Fibroblast of pulmonary artery (primary cell): ENCODE measurements around the gene HSPB1.
"Not testable (repeated sequence)": the region's sequence is repeated elsewhere in the genome, so short reads cannot be mapped to it uniquely, and the experiment has no call there.

Experiments used
- DNase-seq: peaks from one replicate; pipeline ENCODE4 v3.0.0-alpha.2; 2010; ENCODE audit warnings: low read depth
- H3K4me3 ChIP-seq: replicated peaks from 2 replicates; pipeline ENCODE4 v1.5.1; 2011; ENCODE audit warnings: low read depth, mild to moderate bottlenecking, control low read depth, low read length, moderate library complexity
- TF ChIP-seq, protein P1 (sequence below): IDR thresholded peaks from 2 replicates; pipeline ENCODE4 v1.5.1; 2011; ENCODE audit warnings: mild to moderate bottlenecking, control low read depth, low read length, inconsistent platforms; ENCODE audit errors: missing control alignments

The HSPB1 gene

DNA sequence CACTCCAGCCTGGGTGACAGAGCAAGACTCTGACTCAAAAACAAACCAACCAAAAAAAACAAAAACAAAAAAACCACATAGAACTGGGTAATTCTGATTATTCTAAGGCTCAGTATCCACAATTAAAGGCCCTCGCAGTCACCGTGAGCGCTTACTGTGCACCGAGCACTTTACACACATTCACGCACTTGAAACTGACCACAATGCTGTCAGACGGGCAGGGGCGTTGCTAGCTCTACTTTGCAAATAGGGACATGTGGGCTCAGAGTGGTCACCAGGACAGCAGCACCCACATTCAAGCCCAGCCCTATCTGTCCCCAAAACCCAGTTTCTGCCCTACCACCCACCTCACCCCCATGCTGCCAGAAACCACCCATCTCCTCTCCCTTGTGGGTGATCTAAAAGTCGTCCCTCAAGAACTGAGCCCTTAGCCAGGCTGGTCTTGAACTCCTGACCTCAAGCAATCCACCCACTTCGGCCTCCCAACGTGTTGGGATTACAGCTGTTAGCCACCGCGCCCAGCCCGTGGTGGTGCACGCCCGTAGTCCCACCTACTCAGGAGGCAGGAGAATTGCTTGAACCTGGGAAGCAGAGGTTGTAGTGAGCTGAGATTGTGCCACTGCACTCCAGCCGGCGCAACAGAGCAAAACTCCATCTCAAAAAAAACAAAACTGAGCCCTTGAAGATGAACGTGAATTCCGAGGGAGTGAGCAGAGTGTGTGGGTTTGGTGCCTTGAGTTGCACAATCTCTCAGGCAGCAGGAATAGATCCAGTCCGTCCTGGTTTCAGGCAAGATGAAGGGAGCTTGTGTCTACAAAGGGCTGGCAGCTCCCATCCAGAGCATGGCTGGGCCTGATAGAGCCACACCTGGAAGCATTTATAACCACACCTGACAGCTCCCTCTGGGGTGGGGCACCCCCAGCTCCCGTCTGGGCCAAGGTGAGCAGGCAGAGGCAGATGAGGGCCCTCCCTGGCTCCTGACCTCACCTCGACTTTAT lies 5.4 kb upstream of the HSPB1 start:
- H3K4me3 ChIP-seq, result no peak overlapping the region
- TF ChIP-seq, protein P1, sequence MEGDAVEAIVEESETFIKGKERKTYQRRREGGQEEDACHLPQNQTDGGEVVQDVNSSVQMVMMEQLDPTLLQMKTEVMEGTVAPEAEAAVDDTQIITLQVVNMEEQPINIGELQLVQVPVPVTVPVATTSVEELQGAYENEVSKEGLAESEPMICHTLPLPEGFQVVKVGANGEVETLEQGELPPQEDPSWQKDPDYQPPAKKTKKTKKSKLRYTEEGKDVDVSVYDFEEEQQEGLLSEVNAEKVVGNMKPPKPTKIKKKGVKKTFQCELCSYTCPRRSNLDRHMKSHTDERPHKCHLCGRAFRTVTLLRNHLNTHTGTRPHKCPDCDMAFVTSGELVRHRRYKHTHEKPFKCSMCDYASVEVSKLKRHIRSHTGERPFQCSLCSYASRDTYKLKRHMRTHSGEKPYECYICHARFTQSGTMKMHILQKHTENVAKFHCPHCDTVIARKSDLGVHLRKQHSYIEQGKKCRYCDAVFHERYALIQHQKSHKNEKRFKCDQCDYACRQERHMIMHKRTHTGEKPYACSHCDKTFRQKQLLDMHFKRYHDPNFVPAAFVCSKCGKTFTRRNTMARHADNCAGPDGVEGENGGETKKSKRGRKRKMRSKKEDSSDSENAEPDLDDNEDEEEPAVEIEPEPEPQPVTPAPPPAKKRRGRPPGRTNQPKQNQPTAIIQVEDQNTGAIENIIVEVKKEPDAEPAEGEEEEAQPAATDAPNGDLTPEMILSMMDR, result no peak
- peak; percentile 92 for DNase-seq

GRCh38 chr7:76300166-76300731 lies 2.2 kb upstream of the HSPB1 start:
- TF ChIP-seq, protein P1, result no peak

GRCh38 chr7:76301000-76301399 lies 1.5 kb upstream of the HSPB1 start:
- no peak overlapping the region for H3K4me3 ChIP-seq
- TF ChIP-seq, protein P1, result no peak

More at GRCh38 chr7:76300166-76300731, 2.2 kb upstream of the HSPB1 start:
- DNase-seq, result peak; percentile 75
- H3K4me3 ChIP-seq, result no peak overlapping the region

DNA sequence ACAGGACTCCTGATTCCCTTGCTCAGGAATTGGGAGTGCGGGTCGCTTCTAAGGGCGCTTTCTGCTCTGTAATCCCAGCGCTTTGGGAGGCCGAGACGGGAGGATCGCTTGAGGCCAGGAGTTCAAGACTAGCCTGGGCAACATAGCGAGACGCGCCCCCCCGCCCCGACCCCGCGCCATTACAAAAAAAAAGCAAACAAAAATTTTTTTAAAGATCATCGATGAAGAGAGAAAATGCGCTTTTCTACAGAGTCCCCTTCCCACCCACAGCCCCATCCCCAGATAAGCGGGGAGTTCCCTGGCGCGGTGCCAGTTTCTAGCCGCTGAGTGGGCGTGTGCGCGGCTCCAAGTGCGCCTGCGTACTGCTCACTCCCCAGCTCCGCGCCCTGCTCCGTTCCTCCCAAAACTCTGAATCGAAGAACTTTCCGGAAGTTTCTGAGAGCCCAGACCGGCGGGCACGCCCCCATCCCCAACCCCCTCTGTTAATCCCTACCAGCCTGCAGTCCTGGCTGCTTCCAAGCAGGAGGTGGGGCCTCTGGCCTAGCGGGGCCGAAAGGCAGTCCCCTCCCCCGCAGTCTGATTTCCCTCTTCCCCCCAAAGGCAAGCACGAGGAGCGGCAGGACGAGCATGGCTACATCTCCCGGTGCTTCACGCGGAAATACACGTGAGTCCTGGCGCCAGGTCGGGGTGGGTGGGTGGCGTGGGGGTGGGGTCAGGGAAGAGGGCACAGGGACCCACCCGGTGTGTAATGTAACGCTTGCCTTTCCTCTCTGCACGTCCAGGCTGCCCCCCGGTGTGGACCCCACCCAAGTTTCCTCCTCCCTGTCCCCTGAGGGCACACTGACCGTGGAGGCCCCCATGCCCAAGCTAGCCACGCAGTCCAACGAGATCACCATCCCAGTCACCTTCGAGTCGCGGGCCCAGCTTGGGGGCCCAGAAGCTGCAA lies 1.0 kb downstream of the HSPB1 start:
- TF ChIP-seq, protein P1, result no peak
- H3K4me3 ChIP-seq, result peak overlapping the region; percentile 96
- DNase-seq, result peak; percentile 96

More at GRCh38 chr7:76301000-76301399, 1.5 kb upstream of the HSPB1 start:
- DNase-seq, result no peak

DNA sequence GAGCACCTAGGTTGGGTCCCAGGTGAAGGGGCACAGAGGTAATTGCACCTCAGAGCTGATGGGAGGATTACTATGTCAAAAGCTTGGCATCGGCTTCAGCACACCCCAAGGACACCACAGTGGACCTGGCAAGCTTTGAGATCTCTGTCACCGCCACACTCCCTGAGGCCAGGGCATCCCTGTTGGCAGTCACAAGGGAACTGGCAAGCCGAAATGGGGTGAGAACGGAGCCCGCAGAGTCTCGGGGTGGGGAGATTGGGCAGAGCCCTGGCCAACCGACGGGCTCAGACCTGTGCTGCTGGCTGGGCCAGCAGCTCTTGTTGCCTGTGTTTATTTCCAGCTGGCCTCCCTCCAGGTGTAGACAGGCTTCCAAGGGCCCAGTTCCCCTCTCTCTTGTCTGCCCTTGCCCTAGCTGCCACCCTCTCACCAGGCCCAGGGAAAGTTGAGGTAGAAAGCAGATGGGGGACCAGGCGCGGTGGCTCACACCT lies 2.5 kb downstream of the HSPB1 start:
- TF ChIP-seq, protein P1, result no peak
- no peak overlapping the region for H3K4me3 ChIP-seq
- no peak for DNase-seq

GRCh38 chr7:76308874-76309273 lies 6.4 kb downstream of the HSPB1 start:
- not testable (repeated sequence) for DNase-seq, H3K4me3 ChIP-seq

DNA sequence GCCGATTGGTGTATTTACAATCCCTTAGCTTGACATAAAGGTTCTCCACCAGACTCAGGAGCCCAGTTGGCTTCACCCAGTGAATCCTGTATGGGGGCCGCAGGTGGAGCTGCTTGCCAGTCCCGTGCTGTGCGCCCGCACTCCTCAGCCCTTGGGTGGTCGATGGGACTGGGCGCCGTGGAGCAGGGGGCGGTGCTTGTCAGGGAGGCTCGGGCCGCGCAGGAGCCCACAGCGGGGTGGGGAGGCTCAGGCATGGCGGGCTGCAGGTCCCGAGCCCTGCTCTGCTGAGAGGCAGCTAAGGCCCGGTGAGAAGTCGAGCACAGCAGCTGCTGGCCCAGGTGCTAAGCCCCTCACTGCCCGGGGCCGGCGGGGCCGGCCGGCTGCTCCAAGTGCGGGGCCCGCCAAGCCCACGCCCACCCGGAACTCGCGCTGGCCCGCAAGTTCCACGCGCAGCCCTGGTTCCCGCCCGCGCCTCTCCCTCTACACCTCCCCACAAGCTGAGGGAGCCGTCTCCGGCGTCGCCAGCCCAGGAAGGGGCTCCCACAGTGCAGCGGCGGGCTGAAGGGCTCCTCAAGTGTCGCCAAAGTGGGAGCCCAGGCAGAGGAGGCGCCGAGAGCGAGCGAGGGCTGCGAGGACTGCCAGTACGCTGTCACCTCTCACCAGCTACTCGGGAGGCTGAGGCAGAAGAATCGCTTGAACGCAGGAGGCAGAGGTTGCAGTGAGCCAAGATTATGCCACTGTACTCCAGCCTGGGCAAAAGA lies 7.0 kb downstream of the HSPB1 start:
- not testable (repeated sequence) for H3K4me3 ChIP-seq, DNase-seq
